ENCODE results near the gene KMT2D. TPM values are rescaled to one million over a fixed set of nuclear protein-coding genes. Genes with fewer than 3 reads are reported as not detected.

Gene KMT2D
- polyA plus RNA-seq, 1 of the 3 experiments (the other 2 are of a cell fraction) = 30.5 TPM

DNA sequence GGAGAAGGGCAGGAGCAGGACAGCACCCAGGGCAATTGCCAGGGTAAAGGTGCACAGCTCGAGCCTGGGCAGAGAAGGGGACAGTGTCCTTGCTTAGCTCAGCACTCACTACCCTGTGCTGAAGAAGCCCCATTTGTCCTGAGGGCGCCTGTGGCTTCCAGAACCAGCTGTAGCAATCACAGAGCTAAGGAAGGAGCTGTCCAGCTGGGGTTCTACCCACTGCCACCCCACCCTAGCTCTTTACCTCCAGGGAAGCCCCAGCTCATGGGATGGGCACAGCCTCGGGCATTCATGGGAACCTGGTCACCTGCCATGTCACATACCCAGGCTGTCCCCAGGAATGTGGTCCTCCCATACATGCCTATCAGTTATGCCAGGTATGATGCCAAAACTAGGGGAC is 44.2 kb upstream of the KMT2D start:
- TF ChIP-seq CHD2 (IDR thresholded peaks at IDR 0.05; ENCODE audit: low read length, partially characterized antibody) = no peak
- TF ChIP-seq TCF12 (IDR thresholded peaks at IDR 0.05) = no peak
- TF ChIP-seq, protein P1, sequence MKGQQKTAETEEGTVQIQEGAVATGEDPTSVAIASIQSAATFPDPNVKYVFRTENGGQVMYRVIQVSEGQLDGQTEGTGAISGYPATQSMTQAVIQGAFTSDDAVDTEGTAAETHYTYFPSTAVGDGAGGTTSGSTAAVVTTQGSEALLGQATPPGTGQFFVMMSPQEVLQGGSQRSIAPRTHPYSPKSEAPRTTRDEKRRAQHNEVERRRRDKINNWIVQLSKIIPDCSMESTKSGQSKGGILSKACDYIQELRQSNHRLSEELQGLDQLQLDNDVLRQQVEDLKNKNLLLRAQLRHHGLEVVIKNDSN (IDR thresholded peaks at IDR 0.05; ENCODE audit: borderline replicate concordance, low read depth) = no peak
- H3K79me2 ChIP-seq (ENCODE audit: insufficient read depth) = peaks cover 36% of the 10 kb centered on the region
- H3K9me2 ChIP-seq = no peaks in the 10 kb centered on the region
- DNase-seq = no peak
- H4K20me1 ChIP-seq (ENCODE audit: insufficient read depth) = peaks cover 43% of the 10 kb centered on the region; the same call in 1 of the 2 replicates
- no peak overlapping the region for H3K9ac ChIP-seq
- H3K36me3 ChIP-seq (replicated peaks in 1 of 2; ENCODE audit: control insufficient read depth in 1 of 2, insufficient read depth in 2 of 2, low read length in 1 of 2) = peaks cover 32 to 65% of the 10 kb centered on the region in 2 experiments
- POLR2A ChIA-PET = interaction anchor here (0.7 to 2.0 kb wide), 2 partner anchors 11 to 25 kb away, joined by 5 to 9 read pairs; partner anchors contain the start of gene DHH
- no peak overlapping the region for H3K27ac ChIP-seq (ENCODE audit: low read depth in 2 of 2, low read length in 1 of 2)
- 57% methylated on average over 1 of the region's 3 CpGs for WGBS (ENCODE audit: low lambda C conversion rate)
- no peaks in the 10 kb centered on the region for H3K9me3 ChIP-seq
- H3K27me3 ChIP-seq (ENCODE audit: insufficient read depth) = no peaks in the 10 kb centered on the region
- H3K4me2 ChIP-seq = no peak overlapping the region
- no peak overlapping the region for H3K4me3 ChIP-seq (ENCODE audit: low read depth in 2 of 2, low read length in 1 of 2)
- peaks cover 0 to 12% of the 10 kb centered on the region in 2 experiments; a peak in 1 of 4 replicates for H3K4me1 ChIP-seq (ENCODE audit: control insufficient read depth in 1 of 2, insufficient read depth in 2 of 2, low read depth in 1 of 2, low read length in 1 of 2)
- H2AFZ ChIP-seq (ENCODE audit: low read depth) = no peak overlapping the region
- CTCF ChIA-PET = interaction anchor here (0.7 to 25.0 kb wide), 9 partner anchors 6 to 36 kb away, joined by 3 to 315 read pairs (median 10); partner anchors contain the start of genes DHH, RHEBL1 and TUBA1B
- no peaks in the 10 kb centered on the region for H3F3A ChIP-seq (replicated peaks; ENCODE audit: insufficient read depth)

DNA sequence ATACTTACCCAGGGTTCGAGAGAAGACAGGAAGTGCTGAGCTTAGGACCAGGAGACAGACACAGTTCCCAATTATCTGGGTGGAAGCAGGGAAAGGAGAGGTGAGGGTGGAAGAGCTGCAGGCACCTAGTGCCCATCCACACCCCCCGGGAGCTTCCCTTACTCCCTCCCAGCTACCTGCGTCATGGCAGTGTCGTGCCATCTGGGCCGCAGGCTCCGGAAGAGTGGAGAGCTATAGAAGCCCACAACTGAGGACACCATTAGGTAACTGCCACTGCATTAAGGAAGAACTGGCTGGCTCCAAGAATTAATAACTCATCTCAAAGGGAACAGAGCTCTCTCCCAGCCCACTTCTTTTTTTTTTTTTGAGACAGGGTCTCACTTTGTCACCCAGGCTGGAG is 39.8 kb upstream of the KMT2D start:
- Histone ChIP-seq H3K9ac (no peak overlapping the region), H3K9me2 (no peaks in the 10 kb centered on the region), H3K9me3 (no peaks in the 10 kb centered on the region), H3K79me2 (ENCODE audit: insufficient read depth) (no peaks in the 10 kb centered on the region; the same call in 1 of the 2 replicates), H4K20me1 (ENCODE audit: insufficient read depth) (peaks cover 9% of the 10 kb centered on the region; the same call in 1 of the 2 replicates), H3K4me2 (no peak overlapping the region), H3K4me1 (ENCODE audit: control insufficient read depth in 1 of 2, insufficient read depth in 2 of 2, low read depth in 1 of 2, low read length in 1 of 2) (no peaks in the 10 kb centered on the region; a peak in 1 of 4 replicates), H3K4me3 (ENCODE audit: low read depth in 2 of 2, low read length in 1 of 2) (no peak overlapping the region), H3K27ac (ENCODE audit: low read depth in 2 of 2, low read length in 1 of 2) (no peak overlapping the region), H3K36me3 (replicated peaks in 1 of 2; ENCODE audit: control insufficient read depth in 1 of 2, insufficient read depth in 2 of 2, low read length in 1 of 2) (peaks cover 36 to 63% of the 10 kb centered on the region in 2 experiments), H2AFZ (ENCODE audit: low read depth) (no peak overlapping the region), H3K27me3 (ENCODE audit: insufficient read depth) (no peaks in the 10 kb centered on the region), H3F3A (replicated peaks; ENCODE audit: insufficient read depth) (no peaks in the 10 kb centered on the region)
- ChIA-PET CTCF (interaction anchor here (1.0 to 25.0 kb wide), 8 partner anchors 7 to 188 kb away, joined by 3 to 315 read pairs (median 93); partner anchors contain the start of genes DHH, LMBR1L and RHEBL1), POLR2A (interaction anchor here (1.3 to 2.4 kb wide), 2 partner anchors 9 to 30 kb away, joined by 3 to 9 read pairs; no protein-coding TSS in a partner anchor)
- no peak for TF ChIP-seq RFX5 (IDR thresholded peaks at IDR 0.05; ENCODE audit: low read length)
- no peak for TF ChIP-seq TCF12 (IDR thresholded peaks at IDR 0.05)
- TF ChIP-seq CHD2 (IDR thresholded peaks at IDR 0.05; ENCODE audit: low read length, partially characterized antibody) = no peak
- WGBS (ENCODE audit: low lambda C conversion rate) = 92% methylated on average over 6 of the region's 6 CpGs
- no peak for DNase-seq

DNA sequence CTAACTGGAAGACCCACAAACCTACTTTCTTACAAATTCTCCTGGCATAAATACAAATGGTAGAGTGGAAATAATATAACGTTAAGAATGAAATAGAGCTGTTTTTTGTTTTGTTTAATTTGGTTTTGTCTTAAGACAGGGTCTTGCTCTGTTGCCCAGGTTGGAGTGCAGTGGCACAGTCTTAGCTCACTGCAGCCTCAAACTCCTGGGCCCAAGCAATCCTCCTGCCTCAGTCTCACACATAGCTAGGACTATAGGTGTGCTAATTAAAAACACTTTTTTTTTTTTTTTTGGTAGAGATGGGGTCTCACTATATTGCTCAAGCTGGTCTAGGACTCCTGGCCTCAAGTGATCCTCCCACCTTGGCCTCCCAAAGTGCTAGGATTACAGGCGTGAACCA is 38.1 kb upstream of the KMT2D start:
- Histone ChIP-seq H3K4me2 (no peak overlapping the region), H3K36me3 (replicated peaks in 1 of 2; ENCODE audit: control insufficient read depth in 1 of 2, insufficient read depth in 2 of 2, low read length in 1 of 2) (peaks cover 28 to 46% of the 10 kb centered on the region in 2 experiments), H3K79me2 (ENCODE audit: insufficient read depth) (no peaks in the 10 kb centered on the region), H3K9me2 (no peaks in the 10 kb centered on the region), H2AFZ (ENCODE audit: low read depth) (no peak overlapping the region), H3K4me3 (ENCODE audit: low read depth in 2 of 2, low read length in 1 of 2) (no peak overlapping the region), H4K20me1 (ENCODE audit: insufficient read depth) (no peaks in the 10 kb centered on the region), H3K9me3 (no peaks in the 10 kb centered on the region), H3K4me1 (ENCODE audit: control insufficient read depth in 1 of 2, insufficient read depth in 2 of 2, low read depth in 1 of 2, low read length in 1 of 2) (peaks cover 0 to 13% of the 10 kb centered on the region in 2 experiments; a peak in 1 of 4 replicates), H3K9ac (no peak overlapping the region), H3F3A (replicated peaks; ENCODE audit: insufficient read depth) (no peaks in the 10 kb centered on the region), H3K27ac (ENCODE audit: low read depth in 2 of 2, low read length in 1 of 2) (no peak overlapping the region), H3K27me3 (ENCODE audit: insufficient read depth) (peaks cover 9% of the 10 kb centered on the region; the same call in 1 of the 2 replicates)
- 97% methylated on average over 2 of the region's 2 CpGs for WGBS (ENCODE audit: low lambda C conversion rate)
- ChIA-PET CTCF (interaction anchor here (0.6 to 25.0 kb wide), 17 partner anchors 10 to 248 kb away, joined by 3 to 315 read pairs (median 6); partner anchors contain the start of genes DNAJC22, LMBR1L and RHEBL1), POLR2A (interaction anchor here (2.4 kb wide), 1 partner anchor 11 kb away, joined by 9 read pairs; no protein-coding TSS in a partner anchor)
- no peak for DNase-seq
- no peak for TF ChIP-seq JUND (IDR thresholded peaks at IDR 0.05)
- TF ChIP-seq, protein P2, sequence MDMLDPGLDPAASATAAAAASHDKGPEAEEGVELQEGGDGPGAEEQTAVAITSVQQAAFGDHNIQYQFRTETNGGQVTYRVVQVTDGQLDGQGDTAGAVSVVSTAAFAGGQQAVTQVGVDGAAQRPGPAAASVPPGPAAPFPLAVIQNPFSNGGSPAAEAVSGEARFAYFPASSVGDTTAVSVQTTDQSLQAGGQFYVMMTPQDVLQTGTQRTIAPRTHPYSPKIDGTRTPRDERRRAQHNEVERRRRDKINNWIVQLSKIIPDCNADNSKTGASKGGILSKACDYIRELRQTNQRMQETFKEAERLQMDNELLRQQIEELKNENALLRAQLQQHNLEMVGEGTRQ (IDR thresholded peaks at IDR 0.05; ENCODE audit: borderline replicate concordance, low read depth, low read length) = no peak
- no peak for TF ChIP-seq RAD21 (IDR thresholded peaks at IDR 0.05; ENCODE audit: low read length)
- no peak for TF ChIP-seq RXRA (IDR thresholded peaks at IDR 0.05; ENCODE audit: borderline replicate concordance, low read depth)
- TF ChIP-seq YY1 (IDR thresholded peaks at IDR 0.05; ENCODE audit: low read depth) = no peak
- no peak for TF ChIP-seq RCOR1 (IDR thresholded peaks at IDR 0.05; ENCODE audit: low read length)
- no peak for TF ChIP-seq FOSL2 (IDR thresholded peaks at IDR 0.05; ENCODE audit: borderline replicate concordance, low read depth)
- TF ChIP-seq, protein P1 (IDR thresholded peaks at IDR 0.05; ENCODE audit: borderline replicate concordance, low read depth) = no peak
- TF ChIP-seq MXI1 (IDR thresholded peaks at IDR 0.05; ENCODE audit: low read depth, low read length) = no peak
- TF ChIP-seq EP300 (IDR thresholded peaks at IDR 0.05; ENCODE audit: borderline replicate concordance in 1 of 2, low read depth in 1 of 2, low read length in 1 of 2) = no peak
- TF ChIP-seq MEF2A (IDR thresholded peaks at IDR 0.05; ENCODE audit: borderline replicate concordance, low read depth) = no peak
- TF ChIP-seq SMC3 (IDR thresholded peaks at IDR 0.05; ENCODE audit: low read depth, low read length) = no peak
- TF ChIP-seq, protein P3, sequence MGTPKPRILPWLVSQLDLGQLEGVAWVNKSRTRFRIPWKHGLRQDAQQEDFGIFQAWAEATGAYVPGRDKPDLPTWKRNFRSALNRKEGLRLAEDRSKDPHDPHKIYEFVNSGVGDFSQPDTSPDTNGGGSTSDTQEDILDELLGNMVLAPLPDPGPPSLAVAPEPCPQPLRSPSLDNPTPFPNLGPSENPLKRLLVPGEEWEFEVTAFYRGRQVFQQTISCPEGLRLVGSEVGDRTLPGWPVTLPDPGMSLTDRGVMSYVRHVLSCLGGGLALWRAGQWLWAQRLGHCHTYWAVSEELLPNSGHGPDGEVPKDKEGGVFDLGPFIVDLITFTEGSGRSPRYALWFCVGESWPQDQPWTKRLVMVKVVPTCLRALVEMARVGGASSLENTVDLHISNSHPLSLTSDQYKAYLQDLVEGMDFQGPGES (IDR thresholded peaks at IDR 0.05; ENCODE audit: low read depth, low read length) = no peak
- TF ChIP-seq, protein P4, sequence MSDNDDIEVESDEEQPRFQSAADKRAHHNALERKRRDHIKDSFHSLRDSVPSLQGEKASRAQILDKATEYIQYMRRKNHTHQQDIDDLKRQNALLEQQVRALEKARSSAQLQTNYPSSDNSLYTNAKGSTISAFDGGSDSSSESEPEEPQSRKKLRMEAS (IDR thresholded peaks at IDR 0.05; ENCODE audit: low read depth) = no peak
- no peak for TF ChIP-seq NFIC (IDR thresholded peaks at IDR 0.05; ENCODE audit: borderline replicate concordance)

Measured in SK-N-SH (cell line).